ENCODE data around the gene ITGAD.

GRCh38 chr16:31364421-31364820, 28.7 kb upstream of the ITGAD start:
- TF ChIP-seq CTCF (IDR thresholded peaks at IDR 0.05), result no peak
- no peak for TF ChIP-seq POLR2A (IDR thresholded peaks at IDR 0.05)
- TF ChIP-seq POLR2AphosphoS5 (IDR thresholded peaks at IDR 0.05; ENCODE audit: insufficient read depth in 1 of 2, low read depth in 1 of 2), result no peak
